Effector CD4-positive, alpha-beta T cell (primary cell): ENCODE measurements around the gene YPEL1.
A peak's percentile ranks its signal among the peaks of the same experiment; 100 is the strongest.

Experiments
- DNase-seq: peaks from one replicate; pipeline ENCODE4 v3.0.0-alpha.2; 2020
- total RNA-seq: gene quantifications from one replicate; lab custom pipeline; 2026; lab: John Stamatoyannopoulos, UW

The YPEL1 gene
- 6.8 reads per million, percentile 25 among the genes with 10 or more reads in this experiment for total RNA-seq

GRCh38 chr22:21735200-21736083, at the start of gene YPEL1:
Gene YPEL1 (minus strand): TSS chr22:21735794. CDS start chr22:21710744, 25,050 bp downstream.
- DNase-seq = peak; percentile 93

GRCh38 chr22:21780259-21780658, 44.7 kb upstream of the YPEL1 start:
- DNase-seq = no peak

GRCh38 chr22:21779444-21779843, 43.9 kb upstream of the YPEL1 start:
- DNase-seq = no peak

GRCh38 chr22:21778705-21779363, 43.2 kb upstream of the YPEL1 start:
- DNase-seq = no peak

- DNase-seq = no peak
Measured at GRCh38 chr22:21771631-21771976, 36.0 kb upstream of the YPEL1 start.

- DNase-seq = no peak
Measured at GRCh38 chr22:21768435-21768834, 32.8 kb upstream of the YPEL1 start.

- DNase-seq = peak; percentile 41
Measured at GRCh38 chr22:21766691-21767462, 31.3 kb upstream of the YPEL1 start.

- DNase-seq = no peak
Measured at GRCh38 chr22:21765909-21766529, 30.4 kb upstream of the YPEL1 start.

- DNase-seq = no peak
Measured at GRCh38 chr22:21764038-21764804, 28.6 kb upstream of the YPEL1 start.

GRCh38 chr22:21762712-21763581, 27.4 kb upstream of the YPEL1 start:
- no peak for DNase-seq

- DNase-seq = no peak
Measured at GRCh38 chr22:21761994-21762680, 26.5 kb upstream of the YPEL1 start.

GRCh38 chr22:21761086-21761485, 25.5 kb upstream of the YPEL1 start:
- no peak for DNase-seq

GRCh38 chr22:21760640-21761039, 25.0 kb upstream of the YPEL1 start:
- DNase-seq = no peak

- DNase-seq = no peak
Measured at GRCh38 chr22:21759646-21760376, 24.2 kb upstream of the YPEL1 start.

- no peak for DNase-seq
Measured at GRCh38 chr22:21759093-21759492, 23.5 kb upstream of the YPEL1 start.

- no peak for DNase-seq
Measured at GRCh38 chr22:21758091-21758864, 22.7 kb upstream of the YPEL1 start.

GRCh38 chr22:21755851-21756284, 20.3 kb upstream of the YPEL1 start:
- no peak for DNase-seq

GRCh38 chr22:21754523-21754922, 18.9 kb upstream of the YPEL1 start:
- no peak for DNase-seq
